ENCODE data around the gene CORO7.

DNA sequence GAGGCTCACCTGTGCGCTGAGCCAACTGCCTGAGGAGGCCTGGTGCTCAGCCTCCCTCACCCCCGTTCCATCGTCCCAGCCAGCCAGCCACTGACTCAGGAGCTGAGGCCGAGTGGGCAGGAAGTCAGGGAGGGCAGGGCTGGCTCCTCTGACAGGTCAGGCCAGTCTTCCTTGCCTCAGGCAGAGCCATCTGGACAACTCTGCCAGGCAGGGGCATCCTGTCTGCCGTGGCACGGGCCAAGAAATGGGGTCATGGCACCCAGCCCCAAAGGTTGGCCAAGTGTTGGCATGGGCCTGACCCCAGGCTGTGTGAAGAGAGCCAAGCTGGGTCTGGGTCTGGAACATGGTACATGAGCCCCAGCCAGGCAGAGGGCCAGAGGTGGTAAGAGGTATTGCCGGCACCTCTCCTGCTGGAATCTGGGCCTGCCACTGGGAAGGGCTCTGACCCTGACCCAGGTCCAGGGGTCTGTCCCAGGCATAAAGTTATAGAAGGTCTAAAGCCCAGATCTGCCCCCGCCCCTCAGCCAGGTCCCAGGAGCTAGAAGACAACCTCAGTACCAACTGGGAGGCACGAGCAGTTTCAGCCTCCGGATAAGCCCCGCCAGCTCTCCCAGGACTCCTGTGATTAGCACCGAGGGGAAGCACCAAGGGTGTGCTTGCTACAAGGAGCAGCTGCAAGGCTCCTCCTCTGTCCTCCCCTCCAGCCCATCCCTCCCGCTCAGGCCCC is 47.2 kb downstream of the CORO7 start:
- no peak for TF ChIP-seq CTCF (IDR thresholded peaks at IDR 0.05; ENCODE audit: low read length)
- no peak for TF ChIP-seq EZH2 (IDR thresholded peaks at IDR 0.05; ENCODE audit: borderline replicate concordance, low read length)
